OCI-LY7 (cell line): ENCODE data around the gene PDZRN4.

ENCODE experiments used
- CTCF ChIP-seq: fragments of 200-600 bp; sonication (generic); conservative IDR thresholded peaks from 2 replicates; pipeline ENCODE4 v1.5.1; 2014; ENCODE audit warnings: mild to moderate bottlenecking, antibody characterized with exemption, low read length, moderate library complexity, mixed read lengths
- EZH2phosphoT487 ChIP-seq: fragments of 200-600 bp; sonication (generic); IDR thresholded peaks from 2 replicates; pipeline ENCODE4 v1.6.1; 2018; ENCODE audit warnings: low read depth, borderline replicate concordance, mild to moderate bottlenecking, mixed run types, antibody characterized with exemption, low read length, moderate library complexity, mixed read lengths

GRCh38 chr12:41205070-41205709, 17.1 kb downstream of the PDZRN4 start:
- TF ChIP-seq CTCF (no peak), EZH2phosphoT487 (no peak)
